Psoas muscle (tissue), 8 donors: ENCODE measurements around the gene KIF7. TPM values are rescaled to one million over a fixed set of nuclear protein-coding genes. Genes with fewer than 3 reads are reported as not detected.
A peak's percentile ranks its signal among the peaks of the same experiment; 100 is the strongest.

Experiments used
- ATAC-seq, 4 donors: fragments of 200-7000 bp; cut with Tn5 transposase; one replicate each; pipeline ENCODE4 v1.9.1; 2020; ENCODE audit warnings: moderate library complexity in 3 of 4, mild to moderate bottlenecking in 2 of 4
- DNase-seq, 2 donors: peaks; one replicate each; pipeline ENCODE4 v3.0.0-alpha.2; 2020
- H3K27ac ChIP-seq: fragments of 200-600 bp; one replicate; pipeline ENCODE4 v1.8.0; 2022
- H3K27me3 ChIP-seq, 3 donors: fragments of 200-600 bp in 1 of 3; one replicate each; pipeline versions ENCODE4 v1.6.1 to v1.8.0; 2013 to 2022; ENCODE audit warnings: low read length in 2 of 3, mild to moderate bottlenecking in 2 of 3, moderate library complexity in 1 of 3; ENCODE audit not compliant: insufficient read depth in 3 of 3
- H3K36me3 ChIP-seq, 2 donors: fragments of 200-600 bp in 1 of 2; one replicate each; pipeline versions ENCODE4 v1.6.1 to v1.8.0; 2013 to 2022; ENCODE audit warnings: low read depth in 1 of 2, mild to moderate bottlenecking in 1 of 2, moderate library complexity in 1 of 2; ENCODE audit not compliant: insufficient read depth in 1 of 2
- H3K4me1 ChIP-seq: fragments of 200-600 bp; one replicate; pipeline ENCODE4 v1.8.0; 2022
- H3K4me3 ChIP-seq: fragments of 200-600 bp; one replicate; pipeline ENCODE4 v1.8.0; 2022; ENCODE audit warnings: mild to moderate bottlenecking
- H3K9me3 ChIP-seq: fragments of 200-600 bp; one replicate; pipeline ENCODE4 v1.8.0; 2022
- WGBS, 3 donors: extraction: QIAGEN DNeasy Blood & Tissue Kit; methylation state at CpG; one replicate each; pipeline versions ENCODE4 v1.1.6 to v1.1.7; 2013; 5-methylcytosine and 5-hydroxymethylcytosine counted together
- intact Hi-C, 2 donors: fragments of 100-400 bp; cut with DNase I; formaldehyde crosslinking; loops; one replicate each; pipeline versions ENCODE4 v1.11.0 to v1.14.2; 2022
- polyA plus RNA-seq, 3 donors: library from polyadenylated mRNA; stranded (reverse); fragments of 200-250 nt; gene quantifications; one replicate each; pipeline ENCODE4 v1.2.3, GENCODE V29; 2013
- total RNA-seq, 4 donors: library from RNA; stranded (reverse); fragmentation: NEBNext Ultra II Directional in 2 of 4; extraction: Animal tissue kit (Norgen Biotek cat#: 25700) in 2 of 4; gene quantifications; one replicate each; pipeline versions ENCODE4 v1.2.1 to v1.2.4, GENCODE V29; 2021 to 2023
- TF ChIP-seq, protein P1 (sequence below): fragments of 200-600 bp; IDR thresholded peaks from one replicate; pipeline ENCODE4 v1.8.0; 2022; ENCODE audit warnings: antibody characterized with exemption
- donor health status: healthy with polysubstance abuse.
- donor health status: DM: no; HTN: no; CAD: no; lungs with moderate emphysema.
- donor health status: Bipolar disorder and iron deficiency.
- donor health status: healthy.
- donor health status: DM: yes; HTN: yes; CAD: no.
- donor health status: DM: no; HTN: no; CAD: no.
- donor health status: DM: no; HTN: no; CAD: no.
- donor health status: DM: yes; HTN: yes; CAD: no.

KIF7 gene
- total and polyA plus RNA-seq, 7 donors = 0.20 to 2.1 (median 0.40) TPM

DNA sequence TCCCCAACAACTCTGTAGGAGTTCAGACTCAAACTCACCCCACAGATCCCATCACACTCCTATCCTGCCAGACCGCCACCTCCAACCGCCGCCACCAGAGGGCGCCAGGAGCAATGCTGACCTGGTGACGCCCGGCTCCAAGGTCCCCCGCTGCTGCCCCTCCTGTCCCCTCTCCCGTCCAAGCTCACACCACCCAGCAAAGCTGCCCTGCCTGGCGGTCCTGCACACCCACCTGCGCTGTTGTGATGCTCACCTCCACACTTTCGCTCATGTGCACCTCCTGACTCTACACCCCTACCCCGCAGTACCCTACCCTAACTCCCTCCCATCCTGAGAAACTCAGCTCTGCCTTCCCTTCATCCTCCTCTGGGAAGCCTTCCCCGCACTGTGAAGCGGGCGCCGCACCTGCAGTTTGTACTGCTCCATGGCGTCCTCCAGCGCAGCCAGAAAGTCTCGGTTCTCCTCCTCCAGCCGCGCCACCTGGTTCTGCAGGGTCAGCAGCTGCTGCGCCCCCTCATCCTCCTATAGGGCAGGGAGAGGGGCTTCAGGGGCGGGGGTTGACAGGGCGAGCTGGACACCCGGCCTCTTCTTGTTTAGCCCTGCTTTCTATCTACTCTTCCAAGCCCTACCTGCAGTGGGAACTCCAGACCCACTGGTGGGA is 7.9 kb downstream of the KIF7 start:
- H3K4me1 ChIP-seq = no peaks in the 10 kb centered on the region
- DNase-seq = peak; percentile 84 to 89
- ATAC-seq = peak; percentile 77 to 95 (median 79)
- no peaks in the 10 kb centered on the region for H3K9me3 ChIP-seq
- 49 to 54% (median 52%) methylated on average over 23 to 25 of the region's 25 CpGs for WGBS, 3 donors
- intact Hi-C loops = no loop called here
- no peak overlapping the region for H3K27ac ChIP-seq
- TF ChIP-seq, protein P1, sequence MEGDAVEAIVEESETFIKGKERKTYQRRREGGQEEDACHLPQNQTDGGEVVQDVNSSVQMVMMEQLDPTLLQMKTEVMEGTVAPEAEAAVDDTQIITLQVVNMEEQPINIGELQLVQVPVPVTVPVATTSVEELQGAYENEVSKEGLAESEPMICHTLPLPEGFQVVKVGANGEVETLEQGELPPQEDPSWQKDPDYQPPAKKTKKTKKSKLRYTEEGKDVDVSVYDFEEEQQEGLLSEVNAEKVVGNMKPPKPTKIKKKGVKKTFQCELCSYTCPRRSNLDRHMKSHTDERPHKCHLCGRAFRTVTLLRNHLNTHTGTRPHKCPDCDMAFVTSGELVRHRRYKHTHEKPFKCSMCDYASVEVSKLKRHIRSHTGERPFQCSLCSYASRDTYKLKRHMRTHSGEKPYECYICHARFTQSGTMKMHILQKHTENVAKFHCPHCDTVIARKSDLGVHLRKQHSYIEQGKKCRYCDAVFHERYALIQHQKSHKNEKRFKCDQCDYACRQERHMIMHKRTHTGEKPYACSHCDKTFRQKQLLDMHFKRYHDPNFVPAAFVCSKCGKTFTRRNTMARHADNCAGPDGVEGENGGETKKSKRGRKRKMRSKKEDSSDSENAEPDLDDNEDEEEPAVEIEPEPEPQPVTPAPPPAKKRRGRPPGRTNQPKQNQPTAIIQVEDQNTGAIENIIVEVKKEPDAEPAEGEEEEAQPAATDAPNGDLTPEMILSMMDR = peak; percentile 75
- H3K27me3 ChIP-seq = no peaks in the 10 kb centered on the region
- no peak overlapping the region for H3K4me3 ChIP-seq
- H3K36me3 ChIP-seq = no peaks in the 10 kb centered on the region

DNA sequence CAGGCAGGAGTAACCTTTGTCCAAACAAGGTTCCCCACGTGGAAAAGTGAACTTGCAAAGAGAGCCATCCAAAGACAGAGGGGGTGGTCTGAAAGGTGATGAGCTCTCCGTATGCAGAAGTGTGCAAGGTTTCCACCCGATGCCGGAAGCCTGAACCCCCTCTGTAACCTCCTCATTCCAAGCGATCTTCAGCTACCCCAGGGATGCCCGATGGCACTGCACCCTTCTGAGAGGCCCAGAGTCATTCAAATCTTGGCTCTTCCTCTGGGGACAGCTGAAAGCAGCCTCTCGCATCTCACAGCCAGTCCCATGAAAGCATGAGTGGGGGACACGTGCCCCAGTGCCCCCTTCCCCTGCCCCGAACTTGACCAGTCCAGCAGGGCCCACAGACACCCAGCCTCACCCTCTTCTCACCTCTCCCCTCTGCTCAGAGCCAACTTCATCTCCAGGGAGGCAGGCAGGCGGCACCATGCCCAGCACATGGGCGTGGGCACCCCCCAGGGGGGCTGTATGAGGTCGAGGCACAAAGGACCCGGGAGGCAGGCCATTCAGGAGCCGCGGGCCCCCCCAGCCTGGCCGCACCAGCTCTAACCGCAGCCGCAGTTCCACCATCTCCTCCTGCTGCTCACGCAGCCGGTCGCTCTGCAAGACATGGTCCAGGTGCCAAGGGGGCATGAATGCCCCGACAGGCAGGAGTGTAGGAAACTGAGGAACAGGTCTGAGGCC is 8.7 kb downstream of the KIF7 start:
- H3K27ac ChIP-seq = no peak overlapping the region
- H3K36me3 ChIP-seq = no peaks in the 10 kb centered on the region
- DNase-seq (no peak), ATAC-seq (peak in 2 of 4 donors; percentile 8 to 10)
- no peak overlapping the region for H3K4me3 ChIP-seq
- no peaks in the 10 kb centered on the region for H3K9me3 ChIP-seq
- TF ChIP-seq, protein P1 = no peak
- no peaks in the 10 kb centered on the region for H3K27me3 ChIP-seq
- WGBS, 3 donors = 82 to 90% (median 88%) methylated on average over 21 to 22 of the region's 22 CpGs
- no peaks in the 10 kb centered on the region for H3K4me1 ChIP-seq
- intact Hi-C loops = no loop called here

DNA sequence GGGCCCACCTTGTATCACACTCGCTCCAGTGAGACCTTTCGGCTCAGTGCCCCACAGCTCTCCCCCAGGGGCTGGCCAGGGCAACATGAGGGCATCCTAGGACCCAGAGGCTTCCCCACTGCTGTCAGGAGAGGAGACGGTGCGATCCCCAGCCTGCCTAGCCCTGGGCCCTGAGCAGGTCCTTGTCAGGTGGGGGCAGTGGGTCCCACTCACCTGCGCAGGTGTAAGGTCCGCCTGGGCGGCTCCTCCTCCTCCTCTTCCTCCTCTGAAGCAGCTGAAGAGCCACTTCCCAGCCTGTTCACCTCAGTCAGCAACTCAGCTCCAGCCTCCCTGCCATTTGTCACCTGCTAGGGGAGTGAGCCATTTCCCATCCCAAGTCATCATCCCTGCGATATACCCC is 9.6 kb downstream of the KIF7 start:
- no peaks in the 10 kb centered on the region for H3K4me1 ChIP-seq
- no peaks in the 10 kb centered on the region for H3K36me3 ChIP-seq
- intact Hi-C loops = no loop called here
- H3K4me3 ChIP-seq = no peak overlapping the region
- no peaks in the 10 kb centered on the region for H3K27me3 ChIP-seq
- H3K9me3 ChIP-seq = no peaks in the 10 kb centered on the region
- ATAC-seq = no peak
- 90 to 98% (median 95%) methylated on average over 6 to 8 of the region's 8 CpGs for WGBS, 3 donors
- TF ChIP-seq, protein P1 = no peak
- H3K27ac ChIP-seq = no peak overlapping the region
- no peak for DNase-seq

GRCh38 chr15:89642106-89642505 is 13.2 kb downstream of the KIF7 start:
- no peak overlapping the region for H3K27ac ChIP-seq
- no peaks in the 10 kb centered on the region for H3K4me1 ChIP-seq
- peak in 1 of 4 donors; percentile 35 for ATAC-seq
- no peaks in the 10 kb centered on the region for H3K9me3 ChIP-seq
- no peaks in the 10 kb centered on the region for H3K36me3 ChIP-seq
- TF ChIP-seq, protein P1 = no peak
- no peak for DNase-seq
- no peak overlapping the region for H3K4me3 ChIP-seq
- WGBS, 3 donors = 51 to 60% (median 55%) methylated on average over 11 to 16 of the region's 16 CpGs
- H3K27me3 ChIP-seq = no peaks in the 10 kb centered on the region
- intact Hi-C loops = no loop called here
